ENCODE results near the gene SLC47A1.

SLC47A1 gene

DNA sequence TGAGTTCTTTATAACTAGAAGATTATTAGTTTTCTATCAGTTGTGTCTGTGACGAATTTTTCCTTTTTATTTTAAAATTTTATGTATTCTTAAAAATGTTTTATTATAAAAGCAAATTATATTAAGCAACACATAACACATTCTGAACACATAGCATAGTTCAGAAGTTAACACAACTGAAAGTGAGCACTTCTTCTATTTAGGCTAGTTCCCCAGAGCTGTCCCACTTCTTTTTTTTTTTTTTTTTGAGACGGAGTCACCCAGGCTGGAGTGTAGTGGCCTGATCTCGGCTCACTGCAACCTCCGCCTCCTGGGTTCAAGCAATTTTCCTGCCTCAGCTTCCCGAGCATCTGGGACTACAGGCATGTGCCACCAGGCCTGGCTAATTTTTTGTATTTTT is 77.2 kb downstream of the SLC47A1 start:
- no peak for DNase-seq (ENCODE audit: low spot score)

DNA sequence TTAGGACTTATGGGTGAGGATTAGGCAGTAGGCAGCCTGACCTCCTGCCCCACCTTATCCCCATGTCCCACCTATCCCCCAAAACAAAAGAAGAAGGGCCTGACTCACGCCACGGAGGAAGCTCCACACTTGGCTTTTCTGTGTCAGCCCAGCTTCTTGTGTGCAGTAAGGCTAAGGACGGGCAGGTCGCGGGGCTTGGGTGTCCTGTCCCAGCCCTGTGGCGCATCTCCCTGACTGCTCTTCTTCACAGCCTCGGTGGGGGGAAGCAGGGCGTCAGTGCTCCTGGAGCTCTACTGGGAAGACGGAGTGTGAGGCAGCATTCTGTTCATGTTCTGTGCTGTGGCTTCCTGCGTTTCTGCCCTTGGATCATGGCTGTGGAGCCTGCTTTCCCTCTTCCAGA is 80.3 kb downstream of the SLC47A1 start:
- DNase-seq (ENCODE audit: low spot score): no peak

DNA sequence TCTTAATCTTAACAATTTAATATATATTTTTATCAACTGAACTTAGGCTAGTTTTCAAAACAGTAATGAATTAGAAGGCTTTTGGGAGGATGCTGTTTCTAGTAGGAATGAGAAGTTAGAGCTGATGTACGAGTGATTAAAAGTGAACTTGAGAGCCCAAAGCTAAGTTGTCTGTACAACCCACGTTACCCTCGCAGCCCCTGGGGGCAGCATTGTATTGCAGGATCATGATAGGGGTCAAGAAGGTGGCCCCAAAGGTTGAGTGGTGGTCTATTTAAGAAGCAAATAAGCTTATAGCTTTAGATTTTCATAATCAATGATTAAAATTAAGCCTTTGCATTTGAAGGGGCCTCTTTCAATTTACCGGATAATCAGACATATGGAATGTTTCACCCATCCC is 81.2 kb downstream of the SLC47A1 start:
- DNase-seq (ENCODE audit: low spot score): no peak

DNA sequence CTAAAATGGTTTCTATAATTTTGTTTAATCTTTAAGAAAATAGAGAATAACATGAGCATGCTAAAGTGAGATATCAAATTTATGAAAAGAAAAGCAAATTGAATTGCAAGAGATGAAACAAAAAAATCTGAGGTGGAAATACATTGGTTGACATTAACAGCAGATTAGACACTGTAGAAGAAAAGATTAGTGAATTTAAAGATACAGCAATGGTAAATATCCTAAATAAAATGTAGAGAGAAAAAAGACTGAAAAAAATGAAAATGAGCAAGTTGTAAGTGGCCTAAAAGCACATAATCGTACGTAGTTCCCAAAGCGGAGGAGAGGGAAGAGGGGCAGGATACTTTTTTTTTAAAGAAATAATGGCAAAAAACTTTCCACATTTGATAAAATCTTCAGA is 84.4 kb downstream of the SLC47A1 start:
- no peak for DNase-seq (ENCODE audit: low spot score)

DNA sequence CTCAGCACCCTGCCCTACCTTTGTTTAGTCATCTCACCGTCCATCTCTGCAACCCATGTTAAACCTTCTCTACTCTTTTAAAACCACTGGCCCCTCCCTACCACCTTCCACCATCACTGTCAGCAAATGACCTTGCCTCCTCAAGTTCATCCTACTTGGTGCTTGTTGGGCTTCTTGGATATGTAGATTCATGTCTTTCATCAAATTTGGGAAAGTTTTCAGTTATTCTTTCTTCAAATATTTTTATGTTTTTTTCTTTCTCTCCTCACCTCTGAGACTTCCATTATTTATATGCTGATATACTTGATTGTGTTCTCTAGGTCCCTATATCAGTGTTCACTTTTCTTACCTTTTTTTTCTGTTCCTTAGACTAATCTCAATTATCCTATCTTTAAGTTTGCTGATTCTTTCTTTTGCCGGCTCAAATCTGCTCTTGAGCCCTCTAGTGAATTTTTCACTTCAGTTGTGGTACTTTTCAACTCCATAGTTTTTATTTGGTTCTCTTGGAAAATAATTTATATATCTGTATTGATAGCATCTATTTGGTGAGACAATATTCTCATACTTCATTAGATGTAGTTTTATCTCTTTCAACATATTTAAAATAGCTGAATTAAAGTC is 86.2 kb downstream of the SLC47A1 start:
- no peak for DNase-seq (ENCODE audit: low spot score)

DNA sequence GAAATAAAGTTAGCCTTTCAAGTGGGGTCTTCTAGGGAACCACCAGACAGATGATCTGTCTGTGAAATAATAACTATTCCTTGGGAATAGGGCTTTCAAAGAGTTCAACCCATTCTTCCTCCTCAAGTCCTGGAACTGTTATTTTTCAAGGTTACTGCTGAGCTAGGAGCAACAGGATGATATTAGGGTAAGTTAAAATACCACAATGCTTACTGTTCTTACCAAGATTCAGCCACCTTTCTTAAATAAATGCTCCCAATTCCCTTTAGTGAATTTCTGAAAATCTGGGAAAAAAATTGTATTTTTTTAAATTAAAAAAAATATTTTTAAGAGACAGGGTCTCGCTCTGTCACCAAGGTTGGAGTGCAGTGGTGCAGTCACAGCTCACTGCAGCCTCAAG is 88.0 kb downstream of the SLC47A1 start:
- DNase-seq (ENCODE audit: low spot score): no peak

DNA sequence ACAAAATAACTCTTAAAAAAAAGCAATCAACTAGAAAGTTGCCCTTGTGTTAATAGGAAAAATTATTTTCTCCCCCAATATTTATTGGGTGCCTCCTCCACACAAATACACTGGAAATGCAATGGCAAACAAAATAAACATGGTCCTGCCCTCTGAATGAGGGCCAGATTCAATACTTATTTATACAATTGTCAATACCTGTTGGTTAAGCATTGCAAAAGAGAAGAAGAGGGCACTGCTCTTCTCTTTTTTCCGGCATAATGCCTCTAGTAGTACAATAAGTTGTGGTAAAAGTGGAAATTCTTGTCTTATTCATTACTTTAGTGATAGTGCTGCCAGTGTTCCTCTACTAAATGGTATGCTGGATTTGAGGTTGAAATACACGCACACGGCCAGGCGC is 92.4 kb downstream of the SLC47A1 start:
- DNase-seq (ENCODE audit: low spot score): no peak
